Endodermal cell (in vitro differentiated cells): ENCODE results near the gene DCLK1. TPM values are rescaled to one million over a fixed set of nuclear protein-coding genes. Genes with fewer than 3 reads are reported as not detected.

Experiments
- DNase-seq: peaks from one replicate; pipeline ENCODE4 v3.0.0-alpha.2; 2017
- H3K27ac ChIP-seq: 2 replicates; pipeline ENCODE4 v1.5.1; 2013; ENCODE audit warnings: mild to moderate bottlenecking, low read depth, low read length, moderate library complexity
- H3K27me3 ChIP-seq: 2 replicates; pipeline ENCODE4 v1.6.1; 2013; ENCODE audit warnings: mild to moderate bottlenecking, low read length, moderate library complexity; ENCODE audit not compliant: insufficient read depth, control insufficient read depth, poor library complexity, severe bottlenecking
- H3K36me3 ChIP-seq: 2 replicates; pipeline ENCODE4 v1.7.0; 2013; ENCODE audit warnings: mild to moderate bottlenecking, low read length, moderate library complexity; ENCODE audit not compliant: control insufficient read depth, insufficient read depth
- H3K4me1 ChIP-seq: one replicate; pipeline ENCODE4 v1.7.0; 2013; ENCODE audit warnings: low read length; ENCODE audit not compliant: control insufficient read depth, insufficient read depth
- H3K4me3 ChIP-seq: 2 replicates; pipeline ENCODE4 v1.5.1; 2013; ENCODE audit warnings: mild to moderate bottlenecking, low read length, moderate library complexity
- H3K9ac ChIP-seq: 2 replicates; pipeline ENCODE4 v1.6.1; 2013; ENCODE audit warnings: mild to moderate bottlenecking, low read length, moderate library complexity; ENCODE audit not compliant: poor library complexity, severe bottlenecking; ENCODE audit errors: extremely low read depth
- H3K9me3 ChIP-seq: 2 replicates; pipeline ENCODE4 v1.6.1; 2013; ENCODE audit warnings: mild to moderate bottlenecking, low read length, moderate library complexity; ENCODE audit not compliant: control insufficient read depth
- H3K27ac Mint-ChIP-seq: 2 replicates; pipeline ENCODE4 v1.8.0; 2020; ENCODE audit warnings: mixed read lengths
- H3K27me3 Mint-ChIP-seq: 2 replicates; pipeline ENCODE4 v1.8.0; 2021; ENCODE audit warnings: mild to moderate bottlenecking, mixed read lengths; ENCODE audit not compliant: insufficient read depth
- H3K36me3 Mint-ChIP-seq: 2 replicates; pipeline ENCODE4 v1.8.0; 2020; ENCODE audit warnings: low read depth, mixed read lengths
- H3K4me1 Mint-ChIP-seq: 2 replicates; pipeline ENCODE4 v1.8.0; 2020; ENCODE audit warnings: mixed read lengths
- H3K4me3 Mint-ChIP-seq: 2 replicates; pipeline ENCODE4 v1.8.0; 2020; ENCODE audit warnings: mild to moderate bottlenecking, moderate library complexity, mixed read lengths
- H3K9me3 Mint-ChIP-seq: 2 replicates; pipeline ENCODE4 v1.8.0; 2020; ENCODE audit warnings: mild to moderate bottlenecking, mixed read lengths
- CTCF ChIP-seq: fragments of 200-600 bp; sonication (generic); conservative IDR thresholded peaks from 2 replicates; pipeline ENCODE4 v1.5.0; 2021; ENCODE audit warnings: antibody characterized with exemption, mild to moderate bottlenecking
- WGBS, 2 experiments: methylation state at CpG; one replicate each; pipeline versions ENCODE4 v1.1.5 to v1.1.7; 2013; ENCODE audit warnings: missing lambda C conversion rate in 2 of 2, mixed read lengths in 1 of 2; ENCODE audit not compliant: insufficient coverage in 1 of 2, insufficient read length in 1 of 2; 5-methylcytosine and 5-hydroxymethylcytosine counted together
- total RNA-seq, 2 donors: library from RNA; stranded (reverse); fragmentation: NEBNext Ultra II Directional in 1 of 2; extraction: Animal tissue kit (Norgen Biotek cat#: 25700) in 1 of 2; gene quantifications; 2 replicates in 1 of 2; 3 replicates in 1 of 2; pipeline ENCODE4 v1.2.1, GENCODE V29; 2021

DCLK1 gene
- total RNA-seq, 2 donors from 2014 or later = 3.0 to 32.8 TPM

GRCh38 chr13:35865341-35866240, 265.6 kb downstream of the DCLK1 start:
- Mint-ChIP-seq H3K4me1 (no peaks in the 10 kb centered on the region), H3K27me3 (no peaks in the 10 kb centered on the region), H3K27ac (no peak overlapping the region), H3K36me3 (no peaks in the 10 kb centered on the region), H3K9me3 (no peaks in the 10 kb centered on the region), H3K4me3 (no peak overlapping the region)
- H3K36me3 ChIP-seq = no peaks in the 10 kb centered on the region
- no peak for TF ChIP-seq CTCF
- WGBS, 2 experiments = 93 to 100% methylated on average over 2 to 4 of the region's 4 CpGs
- H3K27ac ChIP-seq = no peak overlapping the region
- no peaks in the 10 kb centered on the region for H3K27me3 ChIP-seq
- DNase-seq = no peak
- H3K9ac ChIP-seq = no peak overlapping the region
- H3K4me1 ChIP-seq = no peaks in the 10 kb centered on the region
- no peak overlapping the region for H3K4me3 ChIP-seq
- no peaks in the 10 kb centered on the region for H3K9me3 ChIP-seq

DNA sequence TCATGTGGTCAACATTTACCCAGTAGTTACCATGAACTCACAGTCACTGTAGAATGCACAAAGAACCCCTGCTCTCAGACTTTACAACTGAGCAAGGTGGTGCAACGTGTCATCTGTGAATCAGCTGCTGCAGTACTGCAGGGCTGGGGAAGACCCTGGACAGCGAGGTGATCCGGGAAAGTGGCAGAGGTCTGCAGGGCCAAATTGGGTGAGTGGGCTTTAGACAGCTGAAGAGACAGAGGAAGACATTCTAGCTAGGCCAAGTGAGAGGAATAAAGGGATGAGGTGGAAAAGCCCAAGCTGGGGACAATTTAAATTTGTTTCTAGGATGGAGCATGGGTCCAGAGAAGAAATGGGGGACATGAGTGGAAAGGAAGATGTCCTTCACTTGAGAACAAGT, 270.5 kb downstream of the DCLK1 start:
- H3K27ac Mint-ChIP-seq = no peak overlapping the region
- TF ChIP-seq CTCF = no peak
- H3K4me3 ChIP-seq = no peak overlapping the region
- H3K9me3 Mint-ChIP-seq = no peaks in the 10 kb centered on the region
- no peaks in the 10 kb centered on the region for H3K36me3 Mint-ChIP-seq
- DNase-seq = no peak
- no peaks in the 10 kb centered on the region for H3K4me1 ChIP-seq
- H3K36me3 ChIP-seq = no peaks in the 10 kb centered on the region
- no peaks in the 10 kb centered on the region for H3K27me3 Mint-ChIP-seq
- peaks cover 23% of the 10 kb centered on the region for H3K4me1 Mint-ChIP-seq
- no peak overlapping the region for H3K4me3 Mint-ChIP-seq
- no peak overlapping the region for H3K9ac ChIP-seq
- no peak overlapping the region for H3K27ac ChIP-seq
- H3K9me3 ChIP-seq = no peaks in the 10 kb centered on the region
- WGBS, 2 experiments = 86 to 93% methylated on average over 3 of the region's 3 CpGs
- no peaks in the 10 kb centered on the region for H3K27me3 ChIP-seq

- no peaks in the 10 kb centered on the region for H3K36me3 Mint-ChIP-seq
- no peak overlapping the region for H3K4me3 ChIP-seq
- no peak overlapping the region for H3K4me3 Mint-ChIP-seq
- H3K36me3 ChIP-seq = no peaks in the 10 kb centered on the region
- 83 to 100% methylated on average over 1 to 4 of the region's 4 CpGs for WGBS, 2 experiments
- TF ChIP-seq CTCF = no peak
- H3K9me3 Mint-ChIP-seq = no peaks in the 10 kb centered on the region
- no peaks in the 10 kb centered on the region for H3K9me3 ChIP-seq
- no peaks in the 10 kb centered on the region for H3K27me3 ChIP-seq
- H3K27ac Mint-ChIP-seq = no peak overlapping the region
- peaks cover 30% of the 10 kb centered on the region for H3K4me1 Mint-ChIP-seq
- no peak overlapping the region for H3K27ac ChIP-seq
- no peaks in the 10 kb centered on the region for H3K4me1 ChIP-seq
- DNase-seq = no peak
- no peaks in the 10 kb centered on the region for H3K27me3 Mint-ChIP-seq
- no peak overlapping the region for H3K9ac ChIP-seq
Observed at GRCh38 chr13:35859981-35860380, 271.2 kb downstream of the DCLK1 start.
